HG03066 (cell line): Measurements from ENCODE around the gene MAD1L1.

Source experiments
- ATAC-seq: cut with Tn5 transposase; IDR thresholded peaks from one replicate; pipeline ENCODE4 v1.9.1; 2021; ENCODE audit warnings: low read depth; ENCODE audit not compliant: unreplicated experiment

The MAD1L1 gene

DNA sequence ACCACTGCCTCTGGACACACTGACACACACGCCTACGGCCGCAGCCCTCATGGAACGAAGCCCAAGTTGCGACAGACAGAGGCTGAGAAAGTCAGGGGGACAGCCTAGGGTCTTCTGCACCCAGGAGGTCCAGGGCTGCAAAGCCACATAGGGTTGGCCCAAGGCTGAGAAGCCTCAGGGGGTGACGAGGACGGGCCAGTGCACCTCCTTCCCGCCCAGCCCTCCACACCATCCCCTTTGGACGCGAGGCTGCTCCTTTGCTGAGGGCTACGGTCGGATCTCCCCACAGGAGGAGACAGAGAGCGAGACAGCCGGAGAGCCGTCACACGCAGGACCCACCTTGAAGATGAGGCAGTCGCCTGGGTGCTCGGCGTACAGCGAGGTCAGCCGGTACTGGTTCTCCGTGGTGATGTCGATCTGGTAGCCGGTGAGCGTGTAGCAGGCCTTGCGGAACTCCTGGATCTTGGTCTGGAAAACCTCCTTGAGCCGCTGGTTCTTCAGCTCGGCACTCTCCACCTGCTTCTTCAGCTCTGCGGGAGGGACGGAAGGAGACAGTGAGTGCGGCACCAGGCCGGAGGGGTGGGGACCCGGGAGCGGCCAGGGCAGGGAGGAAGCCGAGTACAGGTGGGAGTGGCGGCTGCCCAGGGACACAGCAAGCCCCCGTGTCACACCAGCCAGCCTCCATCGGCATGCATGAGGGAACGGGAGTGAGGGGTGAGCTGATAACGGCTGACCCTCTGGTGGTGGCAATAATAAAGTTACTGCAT, 334.7 kb downstream of the MAD1L1 start:
- ATAC-seq: no peak

DNA sequence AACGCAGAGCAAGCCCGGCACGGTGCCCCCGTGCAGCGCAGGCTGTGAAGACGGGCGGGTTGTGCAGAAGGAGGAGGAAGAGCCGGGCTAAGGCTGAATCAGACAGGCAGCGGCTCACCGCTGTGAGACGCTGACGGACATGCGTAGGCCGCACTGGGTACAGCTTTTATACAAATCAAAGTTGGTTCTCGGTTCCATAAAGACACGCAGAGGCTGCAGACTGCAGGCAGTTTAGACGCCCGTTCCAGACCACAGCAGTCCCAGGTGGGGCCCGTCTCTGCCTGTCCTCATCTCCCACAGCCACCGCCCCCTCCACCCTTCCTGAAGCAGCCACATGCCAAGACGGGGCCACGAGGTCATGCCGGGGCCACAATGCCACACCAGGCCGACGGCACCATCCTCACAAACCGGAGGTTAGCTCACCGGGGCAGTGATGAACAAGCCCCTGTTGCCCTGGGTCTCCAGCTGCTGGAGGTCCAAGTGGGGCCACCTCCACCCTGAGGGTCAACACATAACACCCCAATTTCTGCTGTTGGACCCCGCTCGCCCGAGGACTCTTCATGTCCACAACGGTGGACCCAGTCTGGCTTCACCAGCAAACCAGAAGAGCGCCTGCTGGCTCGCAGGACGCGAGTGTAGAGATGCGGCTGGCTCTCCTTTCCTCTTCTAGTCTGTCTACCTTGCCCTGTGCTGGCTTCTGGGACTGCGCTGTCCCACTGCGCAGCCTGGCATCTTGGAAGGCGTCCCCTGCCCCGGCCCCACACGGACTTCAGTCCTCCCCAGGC, 335.5 kb downstream of the MAD1L1 start:
- no peak for ATAC-seq

DNA sequence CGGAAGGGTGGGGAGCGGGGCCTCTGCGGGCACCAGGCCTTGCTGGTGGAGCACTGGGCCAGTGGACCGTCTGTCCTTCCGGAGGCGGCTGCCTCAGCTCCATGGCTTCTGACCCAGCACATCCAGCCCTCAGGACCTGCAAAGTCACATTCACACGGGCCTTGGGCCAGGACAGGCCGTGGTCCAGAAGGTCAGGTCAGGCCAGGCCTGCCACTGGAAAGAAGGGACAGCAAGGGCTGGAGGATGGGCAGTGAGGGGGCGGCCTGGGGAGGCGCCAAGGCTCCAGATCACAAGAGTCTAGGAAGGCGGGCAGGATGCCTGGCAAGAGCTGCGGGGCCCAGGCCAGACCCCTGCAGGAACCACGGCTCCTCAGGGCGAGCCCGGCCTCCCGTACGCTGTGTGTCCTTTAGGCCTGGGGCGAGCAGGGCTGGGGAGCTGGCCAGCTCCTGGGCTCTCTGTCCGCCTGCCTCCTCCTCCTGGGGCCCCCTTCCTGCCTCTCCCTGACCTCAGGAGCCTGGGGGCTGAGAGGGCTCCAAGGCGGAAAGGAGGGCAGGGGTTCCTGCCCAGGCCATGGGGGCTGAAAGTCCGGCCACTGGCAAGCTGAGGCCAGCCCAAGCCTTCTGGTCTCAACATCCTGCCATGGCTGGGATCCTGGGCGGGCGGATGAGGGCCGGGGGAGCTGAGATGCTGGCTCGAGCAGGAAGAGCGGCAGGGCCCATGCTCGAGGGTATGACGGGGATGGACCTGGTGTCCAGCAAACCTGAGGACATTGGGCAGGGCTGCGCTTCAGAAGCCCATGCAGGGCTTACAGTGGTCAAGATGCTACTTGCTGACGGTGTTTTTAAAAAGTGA, 336.9 kb downstream of the MAD1L1 start:
- ATAC-seq: no peak

DNA sequence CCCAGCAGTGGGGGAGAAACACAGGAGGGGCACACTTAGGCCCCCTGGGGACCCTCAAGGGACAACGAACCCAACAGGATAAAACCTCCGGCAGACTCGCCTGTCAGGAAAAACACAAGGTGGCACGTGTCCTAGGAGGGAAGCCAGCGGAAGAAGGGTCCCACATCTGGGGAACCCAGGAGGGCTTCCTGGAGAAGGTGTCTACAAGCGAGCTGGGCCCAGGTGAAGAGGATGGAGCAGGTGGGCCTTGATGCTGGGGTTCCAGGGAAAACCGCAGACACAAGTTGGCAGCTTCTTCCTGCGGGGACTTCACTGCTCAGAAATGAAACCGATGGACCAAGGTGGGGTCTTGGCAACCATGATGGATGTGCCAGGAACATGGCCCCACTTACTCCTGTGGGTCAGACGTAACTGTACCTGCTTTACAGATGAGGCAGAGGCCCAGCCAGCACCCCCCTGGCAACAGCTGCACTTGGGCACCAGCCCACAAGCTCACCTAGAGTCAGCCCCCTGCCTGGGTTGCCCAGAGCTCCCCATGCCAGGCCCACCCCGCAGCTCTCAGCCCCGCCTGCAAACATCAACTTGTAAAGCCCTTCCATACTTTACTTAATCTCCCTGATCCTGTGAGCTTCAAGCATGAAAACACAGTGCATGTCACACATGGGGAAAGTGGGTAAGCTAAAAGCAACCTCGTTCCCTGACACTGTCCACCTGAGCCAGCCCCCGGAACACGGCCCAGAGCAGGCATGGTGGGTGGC, 337.7 kb downstream of the MAD1L1 start:
- ATAC-seq: no peak

DNA sequence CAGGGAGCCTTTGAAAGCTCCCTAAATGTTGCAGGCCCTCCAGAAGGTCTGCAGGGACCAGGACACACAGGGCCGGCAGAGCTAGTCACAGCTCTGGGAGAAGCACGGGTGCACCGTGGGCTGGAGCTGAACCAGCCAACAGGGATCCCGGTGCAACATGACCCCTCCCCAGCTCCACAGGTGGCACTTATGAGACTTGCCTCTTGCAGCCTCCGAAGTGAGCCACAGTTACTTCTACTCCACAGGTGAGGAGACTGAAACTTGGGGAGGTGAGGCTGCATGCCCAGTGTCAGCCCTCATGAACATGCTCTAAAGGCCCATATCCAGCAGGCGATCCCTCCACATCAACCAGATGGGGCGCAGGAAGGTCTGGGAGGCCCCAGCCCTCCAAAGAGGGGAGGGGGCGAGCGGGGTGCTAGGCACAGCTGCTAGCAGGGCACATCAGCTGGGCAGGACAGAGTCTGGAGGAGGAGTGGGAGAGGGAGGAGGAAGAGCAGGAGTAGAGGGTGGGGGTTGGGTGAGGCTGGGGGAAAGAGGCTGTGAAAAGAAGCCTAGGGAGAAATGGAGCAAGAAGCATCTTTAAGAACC, 338.3 kb downstream of the MAD1L1 start:
- no peak for ATAC-seq

DNA sequence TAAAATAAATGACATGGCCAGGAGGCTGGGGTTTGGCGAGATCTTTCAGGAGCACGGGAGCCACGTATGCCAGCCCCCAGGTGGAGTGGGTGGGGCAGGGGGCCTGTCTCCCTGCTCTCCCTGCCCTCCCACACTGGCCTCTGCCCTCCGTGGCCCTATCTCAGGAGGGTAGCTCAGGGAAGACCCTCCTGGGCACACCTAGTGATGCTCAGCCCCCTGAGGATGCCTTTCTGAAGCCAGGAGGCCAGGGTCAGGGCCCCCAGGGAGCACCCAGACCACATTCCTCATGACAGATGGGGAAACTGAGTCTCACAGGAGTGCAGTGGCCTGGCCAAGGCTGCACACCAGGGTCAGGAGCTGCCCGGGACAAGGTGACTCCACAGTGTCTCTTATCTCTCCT, 339.3 kb downstream of the MAD1L1 start:
- no peak for ATAC-seq

DNA sequence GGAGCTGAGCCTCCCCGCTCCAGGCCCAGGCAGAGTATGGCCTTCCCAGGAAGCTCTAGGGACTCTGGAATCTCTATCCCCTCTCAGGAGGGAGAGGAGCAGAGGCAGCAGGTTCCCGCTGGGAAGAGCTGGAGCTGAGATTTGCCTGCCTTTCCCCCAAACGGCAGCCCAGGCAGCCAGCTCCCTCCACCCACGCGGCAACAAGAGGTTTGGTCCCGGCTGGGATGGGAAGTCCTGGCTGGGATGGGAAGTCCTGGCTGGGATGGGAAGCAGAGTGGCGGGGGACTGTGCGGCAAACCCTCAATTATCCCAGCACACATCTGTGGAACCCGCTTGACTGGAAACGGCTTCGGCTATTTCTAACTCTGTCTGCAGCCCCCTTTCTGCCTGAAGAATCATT, 339.7 kb downstream of the MAD1L1 start:
- ATAC-seq: no peak

DNA sequence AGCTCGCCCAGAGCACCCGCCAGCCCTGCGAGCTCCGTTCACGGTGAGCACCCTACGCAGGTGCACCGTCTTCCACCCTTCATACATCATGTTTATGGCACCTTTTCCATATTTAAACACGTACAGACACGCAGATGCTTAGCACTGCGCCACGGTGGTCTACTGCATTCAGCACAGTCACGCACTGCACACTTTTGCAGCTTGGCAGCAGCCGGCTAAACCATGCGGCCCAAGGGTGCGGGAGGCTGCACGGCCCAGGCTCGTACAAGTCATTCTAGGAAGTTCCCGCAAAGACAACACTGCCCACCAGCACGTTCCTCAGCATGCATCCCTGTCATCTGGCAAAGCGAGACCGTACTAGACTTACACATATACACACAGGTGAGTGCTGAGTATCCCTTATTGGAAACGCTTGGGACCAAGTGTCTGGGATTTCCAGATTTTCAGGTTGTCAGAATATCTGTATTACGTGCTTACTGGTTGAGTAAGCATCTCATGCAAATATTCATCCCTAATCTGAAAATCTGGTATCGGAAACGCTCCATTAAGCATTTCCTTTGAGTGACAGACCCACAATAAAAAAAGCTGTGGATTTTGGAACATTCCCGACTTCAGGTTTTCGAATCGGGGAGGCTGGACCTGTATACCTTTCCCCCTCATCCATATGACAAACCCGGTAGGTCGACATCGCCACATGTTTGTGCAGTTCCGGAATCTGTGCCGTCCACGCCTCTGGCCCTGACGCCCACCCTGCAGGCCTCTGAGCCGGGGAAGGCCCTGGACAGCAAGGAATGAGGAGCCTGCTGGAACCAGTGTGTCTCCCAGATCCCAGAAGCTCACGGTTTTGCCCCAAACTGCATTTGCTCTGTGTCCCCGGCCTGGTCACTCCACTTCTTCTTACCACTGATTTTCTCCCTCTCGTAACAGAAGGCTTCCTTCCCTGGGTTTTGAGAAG, 340.5 kb downstream of the MAD1L1 start:
- no peak for ATAC-seq

DNA sequence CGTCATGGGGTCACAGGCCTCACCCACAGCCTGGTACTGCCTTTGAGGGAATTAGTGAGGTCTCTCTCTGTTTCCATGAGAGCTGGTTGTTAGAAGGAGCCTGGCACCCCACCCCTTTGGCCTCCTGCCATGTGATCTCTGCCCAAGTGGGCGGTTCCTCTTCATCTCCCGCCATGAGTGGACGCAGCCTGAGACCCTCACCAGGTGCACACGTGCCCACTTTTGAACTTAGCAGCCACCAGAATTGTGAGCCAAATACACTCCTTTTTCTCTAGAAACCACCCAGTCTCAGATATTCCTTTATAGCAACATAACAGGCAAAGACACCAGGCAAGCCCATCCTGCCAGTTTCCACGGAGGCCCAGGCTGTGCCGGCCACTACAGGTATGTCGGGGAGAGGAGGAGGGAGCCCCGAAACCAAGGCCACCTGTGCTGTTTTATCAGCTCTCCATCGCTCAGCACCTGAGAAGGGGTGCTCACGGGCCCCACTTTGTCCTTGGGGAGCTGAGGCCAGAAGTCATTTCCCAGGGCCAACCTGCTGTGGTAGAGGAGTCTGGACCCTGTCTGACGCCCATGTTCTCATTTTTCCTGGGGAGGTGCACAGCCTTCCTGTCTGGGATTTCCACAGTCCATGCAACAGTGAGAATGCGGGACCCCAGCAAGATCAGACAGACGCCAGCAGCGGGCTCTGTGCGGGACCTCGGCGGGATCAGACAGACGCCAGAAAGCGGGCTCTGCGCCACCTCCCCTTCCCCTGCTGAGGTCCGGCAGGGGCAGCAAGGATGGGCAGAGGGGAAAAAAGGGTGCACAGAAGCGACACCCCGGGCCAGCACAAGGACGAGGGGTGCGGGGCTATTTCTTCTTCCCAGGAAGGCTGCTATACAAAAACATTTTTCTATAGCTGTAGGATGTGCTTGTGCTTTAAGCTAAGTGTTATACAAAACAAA, 342.2 kb downstream of the MAD1L1 start:
- no peak for ATAC-seq

DNA sequence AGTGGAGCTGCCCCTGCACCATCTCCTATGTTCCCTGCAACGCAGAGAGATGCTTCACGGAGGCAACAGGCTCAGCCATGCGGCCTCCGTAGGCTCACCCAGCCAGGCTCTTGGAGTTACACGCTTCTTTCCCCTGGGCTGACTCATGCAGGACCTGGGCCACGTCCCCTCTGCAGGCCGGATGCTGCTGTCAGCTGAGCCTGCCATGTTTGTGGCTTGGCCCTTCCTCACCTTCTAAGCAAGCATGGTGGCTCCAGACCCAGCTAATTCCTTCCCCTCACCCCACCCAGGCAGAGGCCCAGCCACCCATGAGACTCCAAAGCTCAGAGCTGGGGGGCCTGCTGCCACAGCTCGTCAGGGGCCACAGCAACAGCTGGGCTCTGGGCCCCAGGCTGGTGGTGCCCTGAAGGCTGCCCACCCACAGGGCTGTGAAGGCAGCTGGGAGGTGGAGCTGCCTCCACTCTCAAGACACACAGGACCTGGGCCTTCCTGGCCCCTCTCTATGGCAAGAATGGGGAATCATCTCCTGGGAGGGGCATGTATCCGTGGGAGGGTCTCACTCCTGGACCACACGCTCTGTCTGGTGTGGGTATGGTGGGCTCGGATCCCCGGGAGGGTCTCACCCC, 343.1 kb downstream of the MAD1L1 start:
- no peak for ATAC-seq

DNA sequence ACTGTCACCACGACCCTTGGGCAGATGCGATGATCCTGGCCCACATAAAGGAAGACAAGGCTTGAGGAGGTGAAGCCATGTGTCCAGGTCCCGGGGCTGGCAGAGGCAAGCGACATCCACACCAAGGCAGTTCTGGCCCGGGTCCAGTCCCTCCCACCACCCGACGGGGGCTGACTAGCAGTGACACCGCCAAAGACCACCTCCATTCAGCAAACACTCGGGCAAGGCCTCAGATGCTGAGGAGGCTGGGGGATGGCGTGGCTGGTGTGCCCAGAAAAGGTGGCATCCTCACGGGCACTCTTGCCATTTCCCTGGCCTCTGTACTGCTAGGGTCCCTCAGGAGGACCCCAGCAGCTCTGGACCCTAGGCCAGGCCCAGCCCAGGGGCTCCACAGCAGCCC, 343.7 kb downstream of the MAD1L1 start:
- ATAC-seq: no peak

DNA sequence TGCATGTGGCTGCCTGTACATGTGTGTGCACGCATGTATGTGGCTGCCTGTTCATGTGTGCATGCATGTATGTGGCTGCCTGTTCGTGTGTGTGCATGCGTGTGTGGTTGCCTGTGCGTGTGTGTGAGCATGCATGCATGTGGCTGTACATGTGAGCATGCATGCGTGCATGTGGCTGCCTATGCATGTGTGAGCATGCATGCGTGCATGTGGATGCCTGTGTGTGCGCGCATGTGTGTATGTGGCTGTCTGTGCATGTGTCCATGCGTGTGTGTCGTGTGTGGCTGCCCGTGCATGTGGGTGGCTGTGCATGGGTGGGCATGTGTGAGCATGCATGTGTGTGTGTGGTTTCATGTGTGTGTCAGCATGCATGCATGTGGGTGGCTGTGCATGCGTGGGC, 344.3 kb downstream of the MAD1L1 start:
- ATAC-seq: no peak

DNA sequence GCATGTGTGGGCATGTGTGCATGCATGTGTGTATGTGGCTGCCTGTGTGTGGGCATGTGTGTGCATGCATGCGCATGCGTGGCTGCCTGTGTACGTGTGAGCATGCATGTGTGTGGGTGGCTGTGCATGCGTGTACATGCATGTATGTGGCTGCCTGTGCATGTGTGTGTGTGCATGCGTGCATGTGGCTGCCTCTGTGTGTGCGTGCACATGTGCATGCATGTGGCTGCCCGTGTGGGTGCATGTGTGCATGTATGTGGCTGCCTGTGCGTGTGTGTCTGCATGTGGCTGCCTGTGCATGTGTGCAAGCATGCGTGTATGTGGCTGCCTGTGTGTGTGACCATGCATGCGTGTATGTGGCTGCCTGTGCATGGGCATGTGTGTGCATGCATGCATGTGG, 345.5 kb downstream of the MAD1L1 start:
- ATAC-seq: no peak

DNA sequence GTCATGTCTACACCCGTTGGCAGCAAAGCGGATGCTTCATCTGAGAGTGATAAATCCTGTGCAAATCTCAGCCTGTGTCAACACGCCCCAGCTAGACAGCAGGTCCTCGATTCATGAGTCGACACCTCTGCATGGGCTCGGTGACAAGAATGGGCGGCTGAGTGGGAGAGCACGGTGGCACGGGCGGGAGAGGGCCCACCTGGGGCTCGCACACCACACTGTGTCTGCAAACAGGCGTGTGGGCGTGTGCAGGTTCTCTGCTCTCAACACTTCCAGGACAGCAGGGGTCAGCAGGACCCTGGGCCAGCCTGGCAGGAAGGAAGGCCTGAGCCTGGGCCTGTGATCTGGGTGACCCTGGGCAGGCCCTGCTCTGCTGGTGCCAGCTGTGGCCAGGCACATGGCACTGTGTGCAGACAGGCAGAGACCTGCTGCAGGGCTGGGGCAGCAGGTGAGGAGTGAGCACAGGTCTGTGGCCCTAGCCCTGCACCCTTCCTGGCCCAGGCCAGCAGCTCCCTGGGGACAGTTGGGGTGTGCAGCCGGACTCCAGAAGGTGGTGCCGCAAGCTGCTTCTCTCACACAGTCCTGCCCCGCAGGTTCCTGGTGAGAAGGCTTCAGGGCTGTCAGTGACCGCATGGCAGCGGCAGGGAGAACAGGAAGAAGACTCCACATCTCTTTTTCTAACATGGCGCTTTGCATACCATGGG, 346.2 kb downstream of the MAD1L1 start:
- ATAC-seq: no peak

DNA sequence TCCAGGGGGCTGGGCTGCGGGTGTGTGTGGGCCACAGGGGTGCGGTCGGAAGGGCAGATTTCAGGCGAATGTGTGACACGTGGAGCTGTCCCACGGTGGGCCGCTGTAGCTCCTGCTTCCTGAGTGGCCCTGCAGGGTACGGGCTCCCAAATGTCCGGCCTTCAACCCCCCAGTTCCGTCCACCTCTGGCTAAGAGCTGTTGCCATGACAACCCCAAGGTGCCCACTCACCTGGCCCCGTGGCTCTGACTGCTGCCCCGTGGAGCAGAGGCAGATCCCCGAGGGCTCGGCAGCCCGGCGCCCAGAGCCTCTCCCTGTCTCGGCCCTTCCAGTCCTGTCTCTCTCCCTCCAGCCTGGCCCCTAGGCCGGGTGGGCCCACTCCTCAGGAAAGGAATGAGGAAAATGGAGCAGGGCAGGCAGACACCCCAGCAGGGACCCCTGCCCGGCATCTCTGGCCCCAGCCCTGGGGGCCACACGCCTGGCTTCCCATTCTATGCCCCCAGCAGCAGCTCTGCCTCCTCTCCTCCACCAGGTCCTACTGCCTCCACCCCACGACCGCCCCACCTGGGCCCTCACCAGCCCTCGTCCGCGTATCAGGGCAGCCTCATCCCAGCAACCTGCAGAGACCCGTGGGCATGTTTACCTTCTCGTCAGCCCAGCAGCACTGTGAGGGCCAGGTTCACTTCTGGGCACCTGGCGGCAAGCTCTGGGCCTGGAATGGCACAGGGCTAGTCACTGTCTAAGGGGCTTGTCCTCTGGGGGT, 347.1 kb downstream of the MAD1L1 start:
- ATAC-seq: no peak
